KMS-11 (cell line): ENCODE results near the gene EPS8L1.
"Not testable (repeated sequence)": the region's sequence is repeated elsewhere in the genome, so short reads cannot be mapped to it uniquely, and the experiment has no call there.

Source experiments
- H2AFZ ChIP-seq: fragments of 200-600 bp; sonication (generic); 2 replicates; pipeline ENCODE4 v1.6.1; 2016; ENCODE audit warnings: antibody characterized with exemption, mixed run types, low read depth
- H3K27ac ChIP-seq: fragments of 200-600 bp; sonication (generic); 2 replicates; pipeline ENCODE4 v1.6.1; 2016; ENCODE audit warnings: mild to moderate bottlenecking, mixed run types
- H3K27me3 ChIP-seq: fragments of 200-600 bp; sonication (generic); 2 replicates; pipeline ENCODE4 v1.6.1; 2017; ENCODE audit warnings: mild to moderate bottlenecking, low read depth, mixed run types, moderate library complexity; ENCODE audit not compliant: insufficient read depth
- H3K36me3 ChIP-seq: fragments of 200-600 bp; sonication (generic); 2 replicates; pipeline ENCODE4 v1.6.1; 2017; ENCODE audit warnings: mild to moderate bottlenecking, mixed run types; ENCODE audit not compliant: insufficient read depth
- H3K4me1 ChIP-seq: fragments of 200-600 bp; sonication (generic); 2 replicates; pipeline ENCODE4 v1.6.1; 2016; ENCODE audit warnings: mild to moderate bottlenecking, low read depth, mixed run types; ENCODE audit not compliant: poor library complexity, severe bottlenecking
- H3K4me2 ChIP-seq: fragments of 200-600 bp; sonication (generic); 2 replicates; pipeline ENCODE4 v1.7.0; 2016; ENCODE audit warnings: mild to moderate bottlenecking, mixed run types
- H3K4me3 ChIP-seq: fragments of 200-600 bp; sonication (generic); IDR thresholded peaks from 2 replicates; pipeline ENCODE4 v1.6.1; 2017; ENCODE audit warnings: low read depth, low read length, mixed read lengths; ENCODE audit not compliant: insufficient read depth
- H3K79me2 ChIP-seq: fragments of 200-600 bp; sonication (generic); 2 replicates; pipeline ENCODE4 v1.6.1; 2016; ENCODE audit warnings: low read depth, mixed run types; ENCODE audit not compliant: insufficient read depth
- H3K9ac ChIP-seq: fragments of 200-600 bp; sonication (generic); 2 replicates; pipeline ENCODE4 v1.6.1; 2016; ENCODE audit warnings: mild to moderate bottlenecking, mixed run types
- H4K20me1 ChIP-seq: fragments of 200-600 bp; sonication (generic); 2 replicates; pipeline ENCODE4 v1.6.1; 2016; ENCODE audit warnings: mild to moderate bottlenecking, mixed run types; ENCODE audit not compliant: insufficient read depth
- TF ChIP-seq, protein P1 (sequence below): fragments of 200-600 bp; sonication (generic); conservative IDR thresholded peaks from 2 replicates; pipeline ENCODE4 v1.6.1; 2017; ENCODE audit warnings: low read depth, mild to moderate bottlenecking, antibody characterized with exemption, low read length, moderate library complexity, mixed read lengths

Gene EPS8L1

DNA sequence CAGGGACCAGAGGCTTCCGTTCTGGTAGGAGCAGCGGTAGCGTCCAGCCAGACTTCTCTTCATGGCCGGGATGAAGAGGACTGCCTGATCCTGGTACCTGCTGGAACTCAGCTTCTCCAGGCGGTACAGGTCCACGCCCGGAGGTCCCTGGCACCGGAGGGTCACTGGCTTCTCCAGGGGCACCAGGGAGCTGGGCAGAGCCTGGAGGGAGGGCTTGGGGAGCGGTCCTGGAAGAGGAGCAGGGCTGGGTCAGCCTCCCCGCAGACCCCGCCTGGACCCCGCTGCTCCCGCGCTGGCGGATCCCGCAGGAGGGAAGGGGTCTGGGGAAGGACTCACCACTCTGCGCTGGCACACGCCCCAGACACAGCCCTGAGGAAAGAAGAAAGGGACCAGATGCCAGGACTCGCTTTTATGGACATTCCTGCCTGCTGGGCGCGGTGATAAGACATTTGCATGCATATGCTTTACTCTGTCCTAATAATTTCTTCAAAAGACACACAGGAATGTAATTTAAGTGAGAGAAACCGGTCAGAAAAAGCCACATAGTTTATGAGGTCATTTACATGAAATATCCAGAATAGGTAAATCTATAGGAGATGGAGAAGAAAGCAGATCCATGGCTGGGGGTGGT, 43.4 kb upstream of the EPS8L1 start:
- Histone ChIP-seq H3K27me3 (no peaks in the 10 kb centered on the region), H4K20me1 (no peaks in the 10 kb centered on the region), H3K79me2 (no peaks in the 10 kb centered on the region), H2AFZ (no peak overlapping the region), H3K4me2 (no peak overlapping the region), H3K4me1 (no peaks in the 10 kb centered on the region), H3K9ac (no peak overlapping the region), H3K4me3 (no peak overlapping the region), H3K36me3 (no peaks in the 10 kb centered on the region), H3K27ac (no peak overlapping the region)
- TF ChIP-seq, protein P1, sequence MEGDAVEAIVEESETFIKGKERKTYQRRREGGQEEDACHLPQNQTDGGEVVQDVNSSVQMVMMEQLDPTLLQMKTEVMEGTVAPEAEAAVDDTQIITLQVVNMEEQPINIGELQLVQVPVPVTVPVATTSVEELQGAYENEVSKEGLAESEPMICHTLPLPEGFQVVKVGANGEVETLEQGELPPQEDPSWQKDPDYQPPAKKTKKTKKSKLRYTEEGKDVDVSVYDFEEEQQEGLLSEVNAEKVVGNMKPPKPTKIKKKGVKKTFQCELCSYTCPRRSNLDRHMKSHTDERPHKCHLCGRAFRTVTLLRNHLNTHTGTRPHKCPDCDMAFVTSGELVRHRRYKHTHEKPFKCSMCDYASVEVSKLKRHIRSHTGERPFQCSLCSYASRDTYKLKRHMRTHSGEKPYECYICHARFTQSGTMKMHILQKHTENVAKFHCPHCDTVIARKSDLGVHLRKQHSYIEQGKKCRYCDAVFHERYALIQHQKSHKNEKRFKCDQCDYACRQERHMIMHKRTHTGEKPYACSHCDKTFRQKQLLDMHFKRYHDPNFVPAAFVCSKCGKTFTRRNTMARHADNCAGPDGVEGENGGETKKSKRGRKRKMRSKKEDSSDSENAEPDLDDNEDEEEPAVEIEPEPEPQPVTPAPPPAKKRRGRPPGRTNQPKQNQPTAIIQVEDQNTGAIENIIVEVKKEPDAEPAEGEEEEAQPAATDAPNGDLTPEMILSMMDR = no peak

DNA sequence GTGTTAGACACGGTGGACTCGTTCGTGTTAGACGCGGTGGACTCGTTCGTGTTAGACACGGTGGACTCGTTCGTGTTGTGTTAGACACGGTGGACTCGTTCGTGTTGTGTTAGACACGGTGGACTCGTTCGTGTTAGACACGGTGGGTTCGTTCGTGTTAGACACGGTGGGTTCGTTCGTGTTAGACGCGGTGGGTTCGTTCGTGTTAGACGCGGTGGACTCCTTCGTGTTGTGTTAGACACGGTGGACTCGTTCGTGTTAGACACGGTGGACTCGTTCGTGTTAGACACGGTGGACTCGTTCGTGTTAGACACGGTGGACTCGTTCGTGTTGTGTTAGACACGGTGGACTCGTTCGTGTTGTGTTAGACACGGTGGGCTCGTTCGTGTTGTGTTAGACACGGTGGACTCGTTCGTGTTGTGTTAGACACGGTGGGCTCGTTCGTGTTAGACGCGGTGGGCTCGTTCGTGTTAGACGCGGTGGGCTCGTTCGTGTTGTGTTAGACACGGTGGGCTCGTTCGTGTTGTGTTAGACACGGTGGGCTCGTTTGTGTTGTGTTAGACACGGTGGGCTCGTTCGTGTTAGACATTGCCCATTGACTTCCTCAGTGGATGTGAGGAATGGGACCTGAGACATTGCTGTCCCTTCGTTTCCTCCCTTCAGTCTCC, 42.6 kb upstream of the EPS8L1 start:
- not testable (repeated sequence) for H3K4me1 ChIP-seq, H3K27me3 ChIP-seq, H3K36me3 ChIP-seq, H3K4me2 ChIP-seq, H3K9ac ChIP-seq, H2AFZ ChIP-seq, H4K20me1 ChIP-seq, H3K79me2 ChIP-seq, H3K4me3 ChIP-seq, H3K27ac ChIP-seq

DNA sequence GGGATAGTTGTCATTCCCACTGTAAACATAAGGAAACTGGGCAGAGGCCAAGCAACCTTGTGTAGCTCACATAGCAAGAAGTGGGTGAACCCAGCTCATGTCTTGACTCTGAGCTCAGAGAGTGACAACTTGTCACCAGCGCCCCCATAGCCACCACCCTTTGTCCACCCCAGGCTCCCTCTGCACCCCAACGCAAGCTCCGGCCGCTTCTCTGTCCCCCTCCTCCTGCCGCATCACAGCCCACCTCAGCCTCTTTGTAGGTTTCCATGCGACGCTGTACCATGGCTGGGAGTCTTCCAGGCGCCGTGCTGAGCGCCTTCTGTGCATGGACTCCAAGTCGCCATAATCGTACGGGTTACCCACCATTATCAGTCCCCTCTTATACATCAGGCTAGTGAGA, 40.9 kb upstream of the EPS8L1 start:
- Histone ChIP-seq H3K79me2 (no peaks in the 10 kb centered on the region), H3K4me2 (no peak overlapping the region), H3K4me3 (no peak overlapping the region), H3K9ac (no peak overlapping the region), H3K36me3 (no peaks in the 10 kb centered on the region), H4K20me1 (no peaks in the 10 kb centered on the region), H2AFZ (no peak overlapping the region), H3K27ac (no peak overlapping the region), H3K4me1 (no peaks in the 10 kb centered on the region), H3K27me3 (no peaks in the 10 kb centered on the region)
- TF ChIP-seq, protein P1 = no peak

DNA sequence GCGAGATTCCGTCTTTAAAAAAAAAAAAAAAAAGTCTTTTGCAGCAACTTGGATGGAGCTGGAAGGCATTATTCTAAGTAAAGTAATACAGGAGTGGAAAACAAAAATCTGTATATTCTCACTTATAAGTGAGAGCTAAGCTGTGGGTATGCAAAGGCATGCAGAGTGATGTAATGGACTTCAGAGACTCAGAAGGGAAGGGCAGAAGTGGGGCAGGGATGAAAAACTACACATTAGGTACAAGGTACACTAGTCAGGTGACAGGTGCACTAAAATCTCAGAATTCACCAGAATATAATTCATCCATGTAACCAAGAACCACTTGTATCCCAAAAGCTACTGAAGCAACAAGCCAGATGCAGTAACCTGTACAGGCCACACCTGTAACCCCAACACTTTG, 39.6 kb upstream of the EPS8L1 start:
- TF ChIP-seq, protein P1 = no peak
- Histone ChIP-seq H3K4me3 (no peak overlapping the region), H3K36me3 (no peaks in the 10 kb centered on the region), H3K9ac (no peak overlapping the region), H3K27ac (no peak overlapping the region), H3K4me1 (no peaks in the 10 kb centered on the region), H4K20me1 (no peaks in the 10 kb centered on the region), H3K4me2 (no peak overlapping the region), H3K27me3 (no peaks in the 10 kb centered on the region), H2AFZ (no peak overlapping the region), H3K79me2 (no peaks in the 10 kb centered on the region)

DNA sequence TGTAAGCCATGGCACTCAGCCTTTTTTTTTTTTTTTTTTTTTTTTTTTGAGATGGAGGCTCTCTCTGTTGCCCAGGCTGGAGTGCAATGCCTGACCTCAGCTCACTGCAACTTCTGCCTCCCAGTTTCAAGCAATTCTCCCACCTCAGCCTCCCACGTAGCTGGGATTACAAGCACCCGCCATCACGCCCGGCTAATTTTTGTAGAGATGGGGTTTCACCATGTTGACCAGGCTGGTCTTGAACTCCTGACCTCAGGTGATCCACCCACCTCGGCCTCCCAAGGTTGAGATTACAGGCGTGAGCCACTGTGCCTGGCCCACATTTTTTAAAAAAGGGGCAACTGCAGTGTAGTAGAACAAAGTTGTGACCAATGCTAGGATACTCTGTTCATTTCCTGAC, 38.1 kb upstream of the EPS8L1 start:
- not testable (repeated sequence) for H3K27ac ChIP-seq, H3K9ac ChIP-seq, H3K4me2 ChIP-seq, H2AFZ ChIP-seq, H3K4me1 ChIP-seq, H4K20me1 ChIP-seq, H3K4me3 ChIP-seq, H3K27me3 ChIP-seq, H3K79me2 ChIP-seq, H3K36me3 ChIP-seq

DNA sequence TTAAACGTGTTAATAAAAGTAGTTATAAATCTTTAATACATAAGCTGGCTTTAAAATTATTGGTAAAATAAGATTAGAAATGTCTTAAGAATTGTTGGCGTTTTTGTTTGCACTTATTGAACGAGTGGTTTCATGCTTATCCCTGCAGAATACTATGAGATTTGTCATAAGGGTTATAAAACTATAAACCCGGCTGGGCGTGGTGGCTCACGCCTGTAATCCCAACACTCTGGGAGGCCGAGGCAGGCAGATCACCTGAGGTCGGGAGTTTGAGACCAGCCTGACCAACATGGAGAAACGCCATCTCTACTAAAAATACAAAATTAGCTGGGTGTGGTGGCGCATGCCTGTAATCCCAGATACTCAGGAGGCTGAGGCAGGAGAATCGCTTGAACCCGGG, 35.0 kb upstream of the EPS8L1 start:
- H3K27me3 ChIP-seq, H3K36me3 ChIP-seq: not testable (repeated sequence)

More for the DNA sequence above, 35.0 kb upstream of the EPS8L1 start:
- not testable (repeated sequence) for H3K4me2 ChIP-seq, H3K4me3 ChIP-seq, H3K4me1 ChIP-seq, H3K9ac ChIP-seq, H3K27ac ChIP-seq, H4K20me1 ChIP-seq, H3K79me2 ChIP-seq, H2AFZ ChIP-seq
